Esophagus mucosa (tissue), 1 donor: ENCODE results near the gene ESAM. TPM values are rescaled to one million over a fixed set of nuclear protein-coding genes. Genes with fewer than 3 reads are reported as not detected.
A peak's percentile ranks its signal among the peaks of the same experiment; 100 is the strongest.

Experiments used
- ATAC-seq: fragments of 200-7000 bp; cut with Tn5 transposase; one replicate; pipeline ENCODE4 v1.9.1; 2020
- total RNA-seq: library from RNA; stranded (reverse); gene quantifications from one replicate; pipeline ENCODE4 v1.2.4, GENCODE V29; 2023
- donor health status: DM: yes; HTN: yes; CAD: no.

The ESAM gene
- total RNA-seq, 1 donor from 2014 or later = 8.5 TPM

- ATAC-seq = no peak
Measured at GRCh38 chr11:124751741-124752470, 10.2 kb downstream of the ESAM start, which contains the start of gene VSIG2. VSIG2 (minus strand) TSS chr11:124752255; CDS start chr11:124752137, 118 bp downstream.

DNA sequence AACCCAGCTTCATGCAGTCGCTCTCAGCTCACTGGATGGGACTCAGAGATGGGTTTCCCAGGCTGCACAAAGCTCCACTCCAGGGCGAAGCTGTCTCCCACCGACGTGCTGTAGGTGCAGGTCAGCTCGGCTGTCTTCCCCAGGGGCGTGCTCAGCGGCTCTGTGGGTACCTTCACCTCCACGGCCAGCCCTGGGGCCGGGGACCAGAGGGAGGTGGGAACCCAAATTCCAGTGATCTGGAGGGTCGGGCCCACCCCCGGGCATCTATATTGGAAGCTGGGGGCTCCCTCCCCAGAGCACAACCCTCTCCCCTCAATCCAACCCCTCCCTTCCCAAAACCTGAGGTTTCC lies 10.7 kb downstream of the ESAM start:
- no peak for ATAC-seq

DNA sequence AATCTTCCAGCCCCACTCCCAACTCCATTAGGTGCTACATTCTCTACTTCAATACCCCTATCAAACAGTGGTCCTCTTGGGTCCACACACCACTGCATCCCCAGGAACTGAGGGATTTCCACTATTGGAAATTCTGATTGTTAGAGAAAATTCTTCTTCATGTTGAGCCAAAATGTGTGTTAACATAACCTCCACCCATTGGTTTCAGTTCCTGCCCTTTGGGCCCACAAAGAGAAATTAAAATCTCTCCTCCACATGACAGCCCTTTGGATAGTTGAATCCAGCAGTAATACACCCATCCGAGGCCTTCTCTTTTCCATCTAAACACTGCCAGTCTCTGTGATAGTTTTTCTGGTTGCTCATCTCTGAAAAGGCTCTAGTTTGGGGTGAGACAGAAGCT lies 12.2 kb downstream of the ESAM start:
- ATAC-seq = no peak

DNA sequence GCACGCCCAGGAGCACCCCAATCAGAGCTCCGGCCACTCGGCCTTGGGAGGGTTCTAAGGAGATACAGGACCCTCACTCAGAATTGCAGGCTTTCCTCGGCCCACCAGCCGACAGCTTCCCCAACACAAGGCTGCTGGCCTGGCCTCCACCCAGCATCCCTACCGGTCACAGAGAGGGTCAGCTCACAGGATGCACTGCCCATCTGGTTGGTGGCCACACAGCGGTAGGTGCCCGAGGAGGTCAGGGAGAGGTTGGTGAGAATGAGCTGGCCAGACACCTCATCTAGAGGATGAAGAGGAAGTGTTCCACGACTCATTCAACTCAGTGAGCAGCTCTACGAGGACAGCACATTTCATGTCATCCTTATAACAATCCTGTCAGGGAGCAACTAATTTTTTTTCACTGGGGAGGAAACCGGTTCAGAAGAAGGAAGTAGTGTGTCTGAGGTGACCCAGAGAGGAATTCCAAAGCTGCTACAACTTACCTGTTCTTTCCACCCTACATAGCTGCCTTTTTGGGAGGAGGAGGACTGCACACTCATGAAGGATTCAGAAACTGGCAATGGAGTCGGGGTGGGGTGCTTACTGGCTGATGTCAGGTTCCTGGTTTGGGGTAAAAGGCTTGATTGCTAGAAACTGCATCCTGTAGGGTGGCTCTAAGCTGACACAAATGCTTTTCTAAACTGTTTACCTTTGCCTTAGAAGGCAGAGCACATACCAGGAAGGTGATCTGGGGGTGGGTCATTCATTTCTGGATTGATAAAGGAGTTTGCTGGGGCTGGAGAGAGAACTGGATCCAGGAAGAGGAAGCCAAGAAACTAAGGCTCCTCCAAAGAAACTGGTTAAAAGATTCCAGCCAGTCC lies 13.4 kb downstream of the ESAM start:
- peak; percentile 65 for ATAC-seq

DNA sequence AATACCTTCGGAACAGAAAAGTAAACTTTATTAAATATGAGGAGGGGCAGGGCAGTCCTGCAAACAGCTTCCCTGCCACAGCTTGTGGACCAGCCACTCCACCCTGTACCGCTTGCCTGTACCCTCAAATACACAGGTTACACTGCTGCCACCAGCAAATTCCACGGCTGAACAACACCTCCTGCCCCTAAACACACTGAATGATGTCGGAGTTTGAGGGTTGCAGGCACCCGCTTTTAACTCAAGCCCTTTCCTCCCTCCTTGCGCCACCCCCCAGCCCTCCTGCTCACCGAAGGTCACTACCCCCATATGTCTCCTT lies 14.0 kb downstream of the ESAM start:
- ATAC-seq = no peak

- no peak for ATAC-seq
Measured at GRCh38 chr11:124747406-124748099, 14.5 kb downstream of the ESAM start.

GRCh38 chr11:124746621-124747243 lies 15.4 kb downstream of the ESAM start:
- peak; percentile 82 for ATAC-seq

GRCh38 chr11:124745835-124746620 lies 16.1 kb downstream of the ESAM start:
- peak; percentile 4 for ATAC-seq

- no peak for ATAC-seq
Measured at GRCh38 chr11:124745270-124745834, 16.7 kb downstream of the ESAM start.

DNA sequence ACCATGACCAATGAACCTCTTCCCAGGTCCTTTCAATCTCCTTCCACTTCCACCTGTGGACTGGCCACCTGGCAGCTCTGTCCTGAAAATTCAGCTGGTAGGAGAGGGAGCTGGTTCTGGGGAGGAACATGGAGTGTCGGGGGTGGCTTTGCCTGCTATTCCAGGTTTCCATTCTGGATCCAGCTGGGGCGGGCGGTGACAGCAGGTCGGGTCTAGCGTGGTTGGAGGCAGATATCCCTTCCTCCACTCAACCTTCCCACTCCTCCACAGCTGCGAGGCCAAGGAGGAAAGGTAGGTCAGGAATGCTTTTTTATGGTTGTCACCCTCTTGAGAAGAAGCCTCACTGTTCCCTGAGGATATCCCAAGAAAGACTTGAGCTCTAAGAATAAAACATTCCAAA lies 19.0 kb downstream of the ESAM start:
- ATAC-seq = no peak

- ATAC-seq = no peak
Measured at GRCh38 chr11:124742555-124742954, 19.5 kb downstream of the ESAM start.

DNA sequence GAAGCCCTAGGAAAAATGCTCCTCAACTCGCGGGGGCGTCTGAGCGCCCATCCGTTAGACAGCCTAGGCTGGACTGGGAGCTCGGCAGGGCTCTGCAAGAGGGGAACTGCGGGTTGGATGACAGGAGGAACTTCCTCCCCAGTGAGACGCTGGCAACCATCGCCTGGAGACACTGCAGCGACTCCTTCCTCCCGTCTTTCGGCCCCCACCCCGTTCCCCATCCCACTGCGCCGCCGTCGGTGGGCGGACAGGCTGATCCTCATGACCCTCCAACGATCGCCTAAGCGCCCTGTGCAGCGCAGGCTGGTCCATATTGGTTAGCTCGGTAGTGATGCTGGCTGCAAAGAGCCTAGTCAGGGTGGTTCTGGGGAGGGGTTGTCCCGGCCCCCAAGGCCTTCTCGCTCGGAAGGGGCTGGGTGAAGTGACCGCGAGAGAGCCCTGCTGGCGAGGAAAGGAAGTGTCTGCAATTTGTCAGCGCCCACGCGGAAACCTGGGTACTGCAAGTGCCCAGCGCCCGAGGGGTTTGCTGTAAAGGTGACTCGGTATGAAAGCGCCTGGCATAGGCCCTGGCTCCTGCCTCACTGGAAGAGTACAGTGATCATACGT lies 21.7 kb downstream of the ESAM start:
- peak; percentile 53 for ATAC-seq

DNA sequence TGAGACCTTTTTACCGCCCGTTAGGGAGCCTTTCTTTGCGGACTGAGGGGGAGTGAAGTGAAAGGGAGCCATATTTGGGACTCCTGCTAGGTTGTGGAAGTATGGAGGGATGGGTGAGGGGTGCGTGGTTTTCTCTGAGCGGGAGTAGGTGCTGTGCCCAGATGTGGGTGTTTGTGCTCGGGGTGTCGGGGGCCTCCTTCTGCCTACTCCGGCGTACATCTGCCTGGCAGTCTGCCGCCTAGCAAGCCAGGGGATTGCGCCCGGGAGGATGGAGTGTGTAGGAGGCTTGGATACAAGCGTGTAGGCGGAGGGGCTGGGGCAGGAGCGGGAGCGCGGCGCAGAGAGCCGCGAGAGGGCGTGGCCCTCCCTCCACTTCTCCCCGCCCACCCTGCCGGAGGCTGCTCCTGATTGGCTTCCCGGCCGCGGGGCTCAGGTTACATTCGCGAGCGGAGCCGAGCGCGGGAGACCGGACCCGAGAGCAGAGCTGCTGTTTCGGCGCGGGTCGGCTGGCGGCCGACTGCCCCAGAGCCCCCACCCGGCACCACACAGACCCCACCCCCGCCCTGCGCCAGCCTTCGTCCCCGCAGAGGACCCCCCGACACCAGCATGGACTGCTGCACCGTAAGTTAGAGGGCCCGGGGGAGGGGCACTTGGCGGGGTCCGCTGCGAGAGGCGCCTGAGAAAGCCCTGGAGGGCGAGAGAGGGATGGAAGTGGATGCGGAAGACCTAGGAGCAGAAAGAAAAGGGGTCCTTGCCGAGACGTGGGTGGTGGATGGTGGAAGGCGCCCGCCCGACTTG lies 22.4 kb downstream of the ESAM start, which contains the start of gene NRGN:
TSS of gene NRGN (plus strand) at position 464 of the 798 bp plus-strand sequence. CDS start at position 607, 143 bp downstream.
- peak; percentile 97 for ATAC-seq

- no peak for ATAC-seq
Measured at GRCh38 chr11:124738713-124739478, 23.2 kb downstream of the ESAM start.

- no peak for ATAC-seq
Measured at GRCh38 chr11:124737638-124738305, 24.3 kb downstream of the ESAM start.

DNA sequence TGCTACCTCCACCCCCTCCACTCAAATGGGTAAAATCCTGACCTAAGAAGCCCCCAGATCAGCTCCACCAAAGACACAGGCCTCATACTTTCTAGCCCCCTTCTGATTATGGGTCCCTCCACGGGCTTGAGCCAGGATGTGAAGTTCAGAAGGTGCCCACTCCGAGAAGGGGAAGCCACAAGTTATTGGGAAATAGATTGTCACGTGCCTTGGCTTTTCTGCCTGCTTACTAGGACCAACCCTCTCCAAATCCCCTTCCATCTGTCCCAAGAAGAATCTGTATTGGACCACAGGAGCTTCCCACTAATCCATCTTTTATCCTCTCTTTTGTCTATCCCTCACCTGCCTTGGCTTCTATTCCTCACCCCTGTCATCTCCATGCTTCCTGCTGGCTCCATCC lies 25.4 kb downstream of the ESAM start:
- no peak for ATAC-seq

DNA sequence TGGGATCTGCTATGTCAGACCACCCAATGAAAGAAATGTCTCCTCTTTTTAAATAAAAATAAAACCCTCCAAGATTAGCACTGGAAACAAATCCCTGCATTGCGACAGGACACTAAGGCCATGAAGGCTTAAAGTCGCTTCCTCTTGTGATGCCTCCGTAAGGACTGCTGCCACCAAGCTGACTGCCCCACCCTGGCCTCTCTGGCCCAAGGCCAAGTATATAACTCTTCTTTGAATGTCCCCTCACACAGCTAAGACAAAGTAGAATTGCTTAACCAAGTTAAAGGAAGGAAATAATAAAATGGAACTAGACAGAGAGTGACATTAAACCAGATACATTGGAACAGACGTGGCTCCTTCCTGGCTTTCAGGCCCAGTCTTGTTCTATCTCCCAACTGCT lies 29.9 kb downstream of the ESAM start:
- no peak for ATAC-seq

DNA sequence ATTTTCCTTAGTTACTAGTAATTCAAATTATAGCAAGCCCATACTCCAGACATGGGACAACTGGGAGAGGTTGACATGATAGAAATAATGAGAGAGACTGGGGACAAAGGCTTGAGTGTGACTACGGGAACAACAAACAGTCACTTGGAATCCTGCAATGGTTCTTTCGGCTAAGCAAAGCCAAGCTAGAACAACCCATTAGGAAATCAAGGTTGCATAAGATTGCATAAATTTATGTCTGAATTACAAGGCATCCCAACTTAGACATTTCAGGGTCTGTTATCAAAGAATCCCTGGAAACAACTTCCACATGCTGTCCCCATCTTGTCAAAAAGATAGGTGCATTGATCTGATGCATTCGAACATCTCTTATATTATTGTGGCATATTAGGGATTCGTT lies 32.5 kb downstream of the ESAM start:
- ATAC-seq = no peak

GRCh38 chr11:124728134-124728533 lies 34.0 kb downstream of the ESAM start:
- ATAC-seq = no peak
